Pancreas (tissue), 10 donors: Measurements from ENCODE around the gene IL1RAPL2. TPM values are rescaled to one million over a fixed set of nuclear protein-coding genes. Genes with fewer than 3 reads are reported as not detected.
A peak's percentile ranks its signal among the peaks of the same experiment; 100 is the strongest.

Experiments used
- ATAC-seq, 4 donors: fragments of 200-7000 bp; cut with Tn5 transposase; one replicate each; pipeline versions ENCODE4 v1.8.0 to v1.9.1; 2020; ENCODE audit warnings: mild to moderate bottlenecking in 4 of 4, moderate library complexity in 4 of 4
- DNase-seq, 6 donors: peaks; one replicate each; pipeline ENCODE4 v3.0.0-alpha.2; 2020
- FAIRE-seq: peaks from 2 replicates; lab custom pipeline; 2012; peaks lifted over from hg19 to GRCh38; lab: Jason Lieb, UNC
- H3K27ac ChIP-seq, 4 donors: fragments of 200-600 bp; sonication (generic); 1 replicate in 3 of 4; 2 replicates in 1 of 4; pipeline versions ENCODE4 v1.5.0 to v1.8.0; 2020
- H3K27me3 ChIP-seq, 4 donors: fragments of 200-600 bp; one replicate each; pipeline ENCODE4 v1.8.0; 2021
- H3K36me3 ChIP-seq, 3 donors: fragments of 200-600 bp; sonication (generic) in 1 of 3; one replicate each; pipeline versions ENCODE4 v1.5.0 to v1.8.0; 2020 to 2021
- H3K4me1 ChIP-seq, 3 donors: fragments of 200-600 bp; one replicate each; pipeline ENCODE4 v1.8.0; 2021
- H3K4me3 ChIP-seq, 4 donors: fragments of 200-600 bp; sonication (generic) in 2 of 4; one replicate each; pipeline versions ENCODE4 v1.5.0 to v1.8.0; 2020 to 2021
- H3K9me3 ChIP-seq, 4 donors: fragments of 200-600 bp; one replicate each; pipeline ENCODE4 v1.8.0; 2021
- CTCF ChIP-seq, 4 donors: fragments of 200-600 bp; sonication (generic) in 3 of 4; IDR thresholded peaks; one replicate each; pipeline versions ENCODE4 v1.5.0 to v1.8.0; 2021; ENCODE audit warnings: antibody characterized with exemption in 4 of 4
- WGBS, 2 donors: extraction: QIAGEN DNeasy Blood & Tissue Kit; methylation state at CpG; one replicate each; pipeline ENCODE4 v1.1.7; 2013; 5-methylcytosine and 5-hydroxymethylcytosine counted together
- intact Hi-C, 3 donors: fragments of 100-400 bp; cut with DNase I; formaldehyde crosslinking; loops; one replicate each; pipeline versions ENCODE4 v1.11.1 to v1.14.2; 2022
- polyA plus RNA-seq, 2 donors: library from polyadenylated mRNA; stranded (reverse); fragments of 200-250 nt; gene quantifications; one replicate each; pipeline ENCODE4 v1.2.3, GENCODE V29; 2013
- total RNA-seq, 6 donors: library from RNA; stranded (reverse); fragmentation: NEBNext Ultra II Directional in 4 of 6; extraction: Animal tissue kit (Norgen Biotek cat#: 25700) in 4 of 6; gene quantifications; one replicate each; pipeline versions ENCODE4 v1.2.1 to v1.2.4, GENCODE V29; 2021 to 2023
- donor health status: healthy with polysubstance abuse.
- donor health status: DM: no; HTN: no; CAD: no; lungs with moderate emphysema.
- donor health status: DM: no; HTN: no; CAD: no.
- donor health status: control.
- donor health status: control.
- donor health status: Bipolar disorder and iron deficiency.
- donor health status: DM: yes; HTN: yes; CAD: no.
- donor health status: DM: no; HTN: no; CAD: no.
- donor health status: DM: no; HTN: no; CAD: no.
- donor health status: DM: yes; HTN: yes; CAD: no.

The IL1RAPL2 gene
- total and polyA plus RNA-seq, 8 donors = 0.09 TPM; not detected in 7

GRCh38 chrX:104795804-104796203 lies 229.8 kb downstream of the IL1RAPL2 start:
- ATAC-seq = no peak
- TF ChIP-seq CTCF (IDR thresholded peaks at IDR 0.05) = no peak
- H3K4me1 ChIP-seq = no peaks in the 10 kb centered on the region
- H3K27me3 ChIP-seq = peaks cover 0 to 14% (median 0%) of the 10 kb centered on the region in 4 donors
- 21 to 32% methylated on average over 1 of the region's 1 CpG for WGBS, 2 donors
- no peaks in the 10 kb centered on the region for H3K36me3 ChIP-seq
- intact Hi-C loops = no loop called here
- no peak for DNase-seq
- H3K9me3 ChIP-seq = no peaks in the 10 kb centered on the region
- FAIRE-seq = no peak
- no peak overlapping the region for H3K4me3 ChIP-seq
- H3K27ac ChIP-seq = no peak overlapping the region

- intact Hi-C loops = no loop called here
- FAIRE-seq = no peak
- 37% methylated on average over 1 of the region's 1 CpG for whole genome bisulfite sequencing, 2 donors
- no peak overlapping the region for H3K27ac ChIP-seq
- no peak overlapping the region for H3K4me3 ChIP-seq
- H3K9me3 ChIP-seq = no peaks in the 10 kb centered on the region
- no peak for ATAC-seq
- no peaks in the 10 kb centered on the region for H3K4me1 ChIP-seq
- TF ChIP-seq CTCF (IDR thresholded peaks at IDR 0.05) = no peak
- no peak for DNase-seq
- peaks cover 0 to 11% (median 3%) of the 10 kb centered on the region in 4 donors for H3K27me3 ChIP-seq
- no peaks in the 10 kb centered on the region for H3K36me3 ChIP-seq
Observed at GRCh38 chrX:104803219-104803618, 237.2 kb downstream of the IL1RAPL2 start.

GRCh38 chrX:104806346-104806745 lies 240.3 kb downstream of the IL1RAPL2 start:
- FAIRE-seq (no peak), DNase-seq (no peak), ATAC-seq (no peak)
- Histone ChIP-seq H3K27ac (no peak overlapping the region), H3K36me3 (no peaks in the 10 kb centered on the region), H3K4me3 (no peak overlapping the region), H3K4me1 (no peaks in the 10 kb centered on the region), H3K9me3 (no peaks in the 10 kb centered on the region), H3K27me3 (peaks cover 0 to 7% (median 3%) of the 10 kb centered on the region in 4 donors)
- no peak for TF ChIP-seq CTCF (IDR thresholded peaks at IDR 0.05)
- intact Hi-C loops = no loop called here
- 25 to 29% methylated on average over 2 of the region's 2 CpGs for WGBS, 2 donors

GRCh38 chrX:104833401-104833800 lies 267.4 kb downstream of the IL1RAPL2 start:
- intact Hi-C loops = no loop called here
- WGBS, 2 donors = 44 to 60% methylated on average over 2 of the region's 2 CpGs
- DNase-seq (no peak), FAIRE-seq (no peak), ATAC-seq (no peak)
- H3K36me3 ChIP-seq = no peaks in the 10 kb centered on the region
- peaks cover 0 to 6% (median 0%) of the 10 kb centered on the region in 4 donors for H3K27me3 ChIP-seq
- no peaks in the 10 kb centered on the region for H3K9me3 ChIP-seq
- no peak for TF ChIP-seq CTCF (IDR thresholded peaks at IDR 0.05)
- H3K4me1 ChIP-seq = no peaks in the 10 kb centered on the region
- H3K27ac ChIP-seq = no peak overlapping the region
- no peak overlapping the region for H3K4me3 ChIP-seq

GRCh38 chrX:104842646-104843045 lies 276.6 kb downstream of the IL1RAPL2 start:
- no peaks in the 10 kb centered on the region for H3K4me1 ChIP-seq
- FAIRE-seq (no peak), DNase-seq (peak in 1 of 6 donors; percentile 51), ATAC-seq (no peak)
- H3K27me3 ChIP-seq = peaks cover 0 to 5% (median 0%) of the 10 kb centered on the region in 4 donors
- 53 to 73% methylated on average over 4 of the region's 4 CpGs for WGBS, 2 donors
- intact Hi-C loops = no loop called here
- no peak overlapping the region for H3K27ac ChIP-seq
- H3K9me3 ChIP-seq = no peaks in the 10 kb centered on the region
- no peaks in the 10 kb centered on the region for H3K36me3 ChIP-seq
- TF ChIP-seq CTCF (IDR thresholded peaks at IDR 0.05) = no peak
- no peak overlapping the region for H3K4me3 ChIP-seq
